T-cell (primary cell): ENCODE data around the gene MRPL4. TPM values are rescaled to one million over a fixed set of nuclear protein-coding genes. Genes with fewer than 3 reads are reported as not detected.
A peak's percentile ranks its signal among the peaks of the same experiment; 100 is the strongest.

Experiments used
- ATAC-seq, 4 experiments: fragments of 200-7000 bp in 3 of 4; fragments of 150-1000 bp in 1 of 4; cut with Tn5 transposase; replicated peaks in 1 of 4; 1 replicate in 3 of 4; 2 replicates in 1 of 4; pipeline ENCODE4 v1.10.0; 2021; ENCODE audit warnings: moderate library complexity in 3 of 4, mild to moderate bottlenecking in 2 of 4, moderate number of reproducible peaks in 1 of 4
- CTCF ChIA-PET, 2 donors: fragments of 300-600 bp; sonication (Branson Sonifier 250); formaldehyde crosslinking; loops; one replicate each; lab custom pipeline; 2022; ENCODE audit warnings: antibody characterized with exemption in 2 of 2; lab: Charles Lee
- POLR2A ChIA-PET, 2 donors: fragments of 300-600 bp; sonication (Branson Sonifier 250); formaldehyde crosslinking; loops; one replicate each; lab custom pipeline; 2022; ENCODE audit warnings: antibody characterized with exemption in 2 of 2; lab: Charles Lee
- DNase-seq, 35 experiments: peaks; one replicate each; pipeline versions ENCODE4 v3.0.0 to v3.0.0-alpha.2; 2013 to 2023
- H3K27ac ChIP-seq: one replicate; pipeline ENCODE4 v1.5.1; 2013; ENCODE audit warnings: low read length
- H3K27me3 ChIP-seq, 2 experiments: replicated peaks in 1 of 2; 1 replicate in 1 of 2; 2 replicates in 1 of 2; pipeline versions ENCODE4 v1.6.1 to v1.7.0; 2013; ENCODE audit warnings: low read length in 1 of 2, mixed read lengths in 1 of 2; ENCODE audit not compliant: control insufficient read depth in 2 of 2, insufficient read depth in 2 of 2; ENCODE audit errors: extremely low read depth in 1 of 2
- H3K36me3 ChIP-seq, 2 donors: 1 replicate in 1 of 2; 2 replicates in 1 of 2; pipeline versions ENCODE4 v1.6.1 to v1.7.0; 2013; ENCODE audit warnings: low read length in 1 of 2; ENCODE audit not compliant: control insufficient read depth in 2 of 2, insufficient read depth in 1 of 2; ENCODE audit errors: extremely low read depth in 1 of 2
- H3K4me1 ChIP-seq, 2 experiments: 1 replicate in 1 of 2; 2 replicates in 1 of 2; pipeline versions ENCODE4 v1.6.1 to v1.7.0; 2013; ENCODE audit warnings: low read length in 2 of 2, mixed read lengths in 1 of 2; ENCODE audit not compliant: insufficient read depth in 2 of 2, control insufficient read depth in 1 of 2; ENCODE audit errors: extremely low read depth in 1 of 2
- H3K4me3 ChIP-seq, 2 donors: 1 replicate in 1 of 2; 2 replicates in 1 of 2; pipeline versions ENCODE4 v1.5.1 to v1.7.0; 2013; ENCODE audit warnings: mild to moderate bottlenecking in 2 of 2, low read length in 1 of 2, moderate library complexity in 1 of 2; ENCODE audit not compliant: control insufficient read depth in 1 of 2; ENCODE audit errors: extremely low read depth in 1 of 2
- H3K9me3 ChIP-seq: 2 replicates; pipeline ENCODE4 v1.7.0; 2013
- H3K27ac Mint-ChIP-seq, 2 donors: one replicate each; pipeline ENCODE4 v1.8.0; 2020 to 2021; ENCODE audit warnings: mild to moderate bottlenecking in 2 of 2, mixed read lengths in 2 of 2
- H3K27me3 Mint-ChIP-seq, 2 donors: one replicate each; pipeline ENCODE4 v1.8.0; 2021 to 2022; ENCODE audit warnings: mixed read lengths in 2 of 2
- H3K36me3 Mint-ChIP-seq: one replicate; pipeline ENCODE4 v1.8.0; 2021; ENCODE audit warnings: mixed read lengths
- H3K4me1 Mint-ChIP-seq, 3 donors: one replicate each; pipeline ENCODE4 v1.8.0; 2020 to 2022; ENCODE audit warnings: mixed read lengths in 3 of 3, mild to moderate bottlenecking in 1 of 3
- H3K4me3 Mint-ChIP-seq, 3 donors: one replicate each; pipeline ENCODE4 v1.8.0; 2020 to 2022; ENCODE audit warnings: mild to moderate bottlenecking in 3 of 3, mixed read lengths in 3 of 3, moderate library complexity in 3 of 3
- H3K9me3 Mint-ChIP-seq, 3 donors: one replicate each; pipeline ENCODE4 v1.8.0; 2020 to 2022; ENCODE audit warnings: mixed read lengths in 3 of 3
- WGBS: methylation state at CpG from one replicate; pipeline ENCODE4 v1.1.5; 2013; ENCODE audit warnings: missing lambda C conversion rate; ENCODE audit not compliant: insufficient coverage; 5-methylcytosine and 5-hydroxymethylcytosine counted together
- total RNA-seq, 35 experiments: library from RNA in 6 of 35; stranded (reverse) in 6 of 35; fragments of 120-200 nt in 1 of 35; gene quantifications; one replicate each; pipeline versions ENCODE4 v1.2.1 to v1.2.4 and lab custom pipeline; 2013 to 2026

Gene MRPL4
- total RNA-seq, 5 donors from 2014 or later (not counting 1 experiment from before 2014, with no cell fraction given) = 32.9 to 56.6 (median 53.1) TPM

- H3K27me3 Mint-ChIP-seq = no peaks in the 10 kb centered on the region
- no peak overlapping the region for H3K27ac Mint-ChIP-seq
- Histone ChIP-seq H3K4me3 (no peak overlapping the region), H3K4me1 (peaks cover 3 to 41% of the 10 kb centered on the region in 2 experiments), H3K36me3 (peaks cover 0 to 3% of the 10 kb centered on the region in 2 donors), H3K27me3 (no peaks in the 10 kb centered on the region), H3K27ac (no peak overlapping the region), H3K9me3 (no peaks in the 10 kb centered on the region)
- H3K36me3 Mint-ChIP-seq = peaks cover 5% of the 10 kb centered on the region
- ChIA-PET CTCF (interaction anchor here in 1 of 2 donors (1.5 to 2.3 kb wide), 2 partner anchors 23 kb away, joined by 7 to 12 read pairs; no protein-coding TSS in a partner anchor), POLR2A (interaction anchor here (0.5 to 0.6 kb wide), 2 partner anchors 14 to 40 kb away, joined by 4 to 7 read pairs; no protein-coding TSS in a partner anchor)
- no peak for ATAC-seq
- 97% methylated on average over 20 of the region's 28 CpGs for WGBS
- H3K4me1 Mint-ChIP-seq = peaks cover 14 to 24% (median 17%) of the 10 kb centered on the region in 3 donors
- no peak overlapping the region for H3K4me3 Mint-ChIP-seq
- no peaks in the 10 kb centered on the region for H3K9me3 Mint-ChIP-seq
- no peak for DNase-seq
Observed at GRCh38 chr19:10227026-10227971, 24.7 kb upstream of the MRPL4 start.

DNA sequence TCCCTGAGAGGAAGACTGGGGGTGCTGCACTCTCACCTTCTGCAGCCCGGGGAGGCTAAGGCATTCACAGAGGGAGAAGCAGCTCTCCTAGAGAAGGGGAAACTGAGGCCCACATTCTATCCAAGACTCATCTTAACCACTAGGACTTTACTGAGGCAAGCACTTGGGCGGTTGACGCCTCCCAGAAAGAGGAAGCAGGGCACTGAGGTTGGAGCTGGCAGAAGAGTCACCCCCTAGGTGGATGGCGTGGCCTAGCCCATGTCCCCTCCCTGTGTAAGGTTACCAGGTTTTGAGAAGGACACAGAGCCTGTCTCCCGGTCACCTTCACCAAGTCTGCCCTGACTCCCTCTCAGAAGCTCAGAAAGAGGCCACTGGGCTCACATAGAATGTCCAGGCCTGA is 23.6 kb upstream of the MRPL4 start:
- no CpG with 5 or more reads among the region's 5 CpGs for WGBS
- Histone ChIP-seq H3K27ac (no peak overlapping the region), H3K9me3 (no peaks in the 10 kb centered on the region), H3K36me3 (peaks cover 0 to 3% of the 10 kb centered on the region in 2 donors), H3K4me3 (no peak overlapping the region), H3K4me1 (peaks cover 3 to 41% of the 10 kb centered on the region in 2 experiments), H3K27me3 (no peaks in the 10 kb centered on the region)
- Mint-ChIP-seq H3K9me3 (no peaks in the 10 kb centered on the region), H3K4me3 (no peak overlapping the region), H3K27ac (no peak overlapping the region), H3K27me3 (no peaks in the 10 kb centered on the region), H3K4me1 (peaks cover 14 to 25% (median 17%) of the 10 kb centered on the region in 3 donors), H3K36me3 (peaks cover 5% of the 10 kb centered on the region)
- DNase-seq (no peak), ATAC-seq (no peak)
- ChIA-PET POLR2A (interaction anchor here in 1 of 2 donors (0.6 kb wide), 1 partner anchor 19 kb away, joined by 9 read pairs; no protein-coding TSS in a partner anchor), CTCF (interaction anchor here (0.5 to 1.6 kb wide), 6 partner anchors 21 to 124 kb away, joined by 3 to 16 read pairs (median 4); no protein-coding TSS in a partner anchor)

GRCh38 chr19:10228920-10229319 is 23.1 kb upstream of the MRPL4 start:
- H3K27me3 ChIP-seq = no peaks in the 10 kb centered on the region
- ATAC-seq (no peak), DNase-seq (peak in 26 of 35 experiments; percentile 12 to 65 (median 30))
- 54% methylated on average over 2 of the region's 2 CpGs for WGBS
- H3K4me3 Mint-ChIP-seq = peak overlapping the region; percentile 62 to 89 (median 88)
- peaks cover 15 to 24% (median 17%) of the 10 kb centered on the region in 3 donors for H3K4me1 Mint-ChIP-seq
- peaks cover 5% of the 10 kb centered on the region for H3K36me3 Mint-ChIP-seq
- H3K4me3 ChIP-seq = no peak overlapping the region
- H3K9me3 ChIP-seq = no peaks in the 10 kb centered on the region
- no peaks in the 10 kb centered on the region for H3K9me3 Mint-ChIP-seq
- no peaks in the 10 kb centered on the region for H3K36me3 ChIP-seq
- CTCF ChIA-PET = interaction anchor here (0.5 to 1.6 kb wide), 5 partner anchors 21 to 125 kb away, joined by 3 to 16 read pairs (median 6); no protein-coding TSS in a partner anchor
- POLR2A ChIA-PET = interaction anchor here in 1 of 2 donors (0.6 kb wide), 1 partner anchor 469 kb away, joined by 3 read pairs; no protein-coding TSS in a partner anchor
- H3K27ac ChIP-seq = no peak overlapping the region
- H3K4me1 ChIP-seq = peaks cover 3 to 41% of the 10 kb centered on the region in 2 experiments
- no peaks in the 10 kb centered on the region for H3K27me3 Mint-ChIP-seq
- no peak overlapping the region for H3K27ac Mint-ChIP-seq

- peak overlapping the region; percentile 82 to 89 (median 88) for H3K4me3 Mint-ChIP-seq
- H3K27me3 Mint-ChIP-seq = no peaks in the 10 kb centered on the region
- ATAC-seq (peak; percentile 48 to 75 (median 52)), DNase-seq (peak in 33 of 35 experiments; percentile 32 to 85 (median 52))
- WGBS = 1% methylated on average over 32 of the region's 70 CpGs
- POLR2A ChIA-PET = no interaction called here
- no peaks in the 10 kb centered on the region for H3K27me3 ChIP-seq
- peaks cover 19 to 22% (median 19%) of the 10 kb centered on the region in 3 donors for H3K4me1 Mint-ChIP-seq
- H3K9me3 Mint-ChIP-seq = no peaks in the 10 kb centered on the region
- CTCF ChIA-PET = no interaction called here
- H3K36me3 Mint-ChIP-seq = no peaks in the 10 kb centered on the region
- peak overlapping the region; percentile 75 to 95 for H3K4me3 ChIP-seq
- peak overlapping the region; percentile 90 for H3K27ac ChIP-seq
- H3K4me1 ChIP-seq = peaks cover 7 to 51% of the 10 kb centered on the region in 2 experiments
- no peaks in the 10 kb centered on the region for H3K36me3 ChIP-seq
- H3K9me3 ChIP-seq = no peaks in the 10 kb centered on the region
- H3K27ac Mint-ChIP-seq = peak overlapping the region; percentile 66 to 79
Observed at GRCh38 chr19:10230173-10230860, 21.7 kb upstream of the MRPL4 start.

DNA sequence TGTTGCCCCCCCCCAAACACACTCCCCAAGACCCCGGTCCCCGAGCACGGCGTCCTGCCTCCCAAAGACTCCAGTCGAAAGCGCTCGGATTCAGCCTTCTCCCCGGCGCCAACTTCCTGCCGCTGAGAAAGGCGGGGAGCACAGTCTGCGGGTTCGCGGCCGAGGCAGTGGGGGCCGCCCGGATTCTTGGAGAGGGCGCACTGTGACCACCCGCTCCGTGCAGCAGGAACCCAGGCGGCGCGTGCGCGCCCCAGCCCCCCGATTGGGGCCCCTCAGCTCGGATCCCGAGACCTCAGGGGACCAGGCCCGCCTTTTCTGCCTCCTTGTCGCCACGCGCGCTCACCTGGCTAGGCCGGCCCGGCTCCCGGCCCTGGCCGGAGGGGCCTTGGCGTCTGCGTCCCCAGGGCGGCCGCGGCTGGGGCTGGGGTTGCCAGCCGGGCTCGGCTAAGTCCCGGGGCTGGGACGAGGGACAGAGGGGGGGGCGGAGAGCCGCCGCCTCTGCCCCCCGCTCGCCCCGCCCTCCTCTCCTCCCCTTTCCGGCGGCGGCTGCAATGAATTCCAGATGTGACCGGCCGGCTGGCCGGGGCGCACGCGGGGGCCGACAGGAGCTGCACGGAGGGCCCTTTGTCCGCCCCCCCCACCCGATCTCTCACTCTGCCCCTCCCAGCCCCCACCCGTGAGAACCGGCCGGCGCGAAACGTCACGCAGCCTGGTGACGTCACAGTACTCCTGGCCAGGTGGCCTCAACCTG is 21.0 kb upstream of the MRPL4 start, which contains the start of gene S1PR2:
S1PR2 (minus strand) TSS at position 471 of the 751 bp plus-strand sequence. CDS start 6,426 bp downstream, outside the sequence.
- Histone ChIP-seq H3K4me1 (peaks cover 10 to 58% of the 10 kb centered on the region in 2 experiments), H3K9me3 (no peaks in the 10 kb centered on the region), H3K36me3 (no peaks in the 10 kb centered on the region), H3K27me3 (no peaks in the 10 kb centered on the region), H3K27ac (peak within 1 kb of the TSS; percentile 90), H3K4me3 (peak within 1 kb of the TSS; percentile 75 to 95)
- no peaks in the 10 kb centered on the region for H3K36me3 Mint-ChIP-seq
- H3K9me3 Mint-ChIP-seq = no peaks in the 10 kb centered on the region
- DNase-seq (peak; percentile 38 to 86 (median 69)), ATAC-seq (peak; percentile 50 to 68 (median 66))
- H3K4me1 Mint-ChIP-seq = peaks cover 23 to 30% (median 25%) of the 10 kb centered on the region in 3 donors
- H3K27ac Mint-ChIP-seq = peak within 1 kb of the TSS; percentile 78 to 79
- peak within 1 kb of the TSS; percentile 82 to 89 (median 88) for H3K4me3 Mint-ChIP-seq
- ChIA-PET CTCF (no interaction called here), POLR2A (no interaction called here)
- WGBS = under 1% methylated on average over 52 of the region's 73 CpGs
- H3K27me3 Mint-ChIP-seq = no peaks in the 10 kb centered on the region
